Neural cell (in vitro differentiated cells): ENCODE data around the gene ALDH7A1. TPM values are rescaled to one million over a fixed set of nuclear protein-coding genes. Genes with fewer than 3 reads are reported as not detected.

Experiments used
- H2AFZ ChIP-seq: fragments of 200-600, 300-800 bp; sonication (generic), shearing (Covaris generic); 2 replicates; pipeline ENCODE4 v1.6.0; 2014; ENCODE audit warnings: low read depth, mild to moderate bottlenecking, antibody characterized with exemption, low read length, moderate library complexity
- H3F3A ChIP-seq: fragments of 200-600 bp; shearing (Covaris generic); 2 replicates; pipeline ENCODE4 v1.6.1; 2016; ENCODE audit warnings: mild to moderate bottlenecking, moderate library complexity, mixed read lengths, antibody characterized with exemption, low read length; ENCODE audit not compliant: insufficient read depth, poor library complexity, severe bottlenecking
- H3K27ac ChIP-seq: fragments of 200-600, 300-800 bp; sonication (generic), shearing (Covaris generic); 2 replicates; pipeline ENCODE4 v1.5.1; 2014; ENCODE audit warnings: mild to moderate bottlenecking, low read length, moderate library complexity
- H3K27me3 ChIP-seq: fragments of 300-800, 200-600 bp; sonication (generic), shearing (Covaris generic); 2 replicates; pipeline ENCODE4 v1.6.0; 2014; ENCODE audit warnings: mild to moderate bottlenecking, low read depth, low read length, moderate library complexity; ENCODE audit not compliant: insufficient read depth
- H3K36me3 ChIP-seq: fragments of 300-800, 200-600 bp; sonication (generic), shearing (Covaris generic); 2 replicates; pipeline ENCODE4 v1.5.1; 2014; ENCODE audit warnings: mild to moderate bottlenecking, antibody characterized with exemption, low read length, moderate library complexity; ENCODE audit not compliant: insufficient read depth
- H3K4me2 ChIP-seq: fragments of 300-800, 200-600 bp; sonication (generic), shearing (Covaris generic); 2 replicates; pipeline ENCODE4 v1.6.0; 2014; ENCODE audit warnings: mild to moderate bottlenecking, low read length
- H3K4me3 ChIP-seq: fragments of 300-800, 200-600 bp; sonication (generic), shearing (Covaris generic); 2 replicates; pipeline ENCODE4 v1.5.1; 2014; ENCODE audit warnings: mild to moderate bottlenecking, low read length, moderate library complexity
- H3K79me2 ChIP-seq: fragments of 200-600 bp; shearing (Covaris generic); replicated peaks from 2 replicates; pipeline ENCODE4 v1.6.0; 2014; ENCODE audit warnings: mild to moderate bottlenecking, low read length, moderate library complexity; ENCODE audit not compliant: insufficient read depth
- H3K9ac ChIP-seq: fragments of 300-800, 200-600 bp; sonication (generic), shearing (Covaris generic); 2 replicates; pipeline ENCODE4 v1.6.1; 2016; ENCODE audit warnings: mild to moderate bottlenecking, low read length, mixed read lengths
- H3K9me2 ChIP-seq: fragments of 200-600 bp; shearing (Covaris generic); 2 replicates; pipeline ENCODE4 v1.6.1; 2016; ENCODE audit warnings: mild to moderate bottlenecking, low read length, mixed read lengths; ENCODE audit not compliant: insufficient read depth
- H3K9me3 ChIP-seq: fragments of 200-600, 300-800 bp; sonication (generic), shearing (Covaris generic); 2 replicates; pipeline ENCODE4 v1.6.1; 2016; ENCODE audit warnings: mild to moderate bottlenecking, mixed run types, low read length, moderate library complexity, mixed read lengths
- H4K20me1 ChIP-seq: fragments of 200-600 bp; shearing (Covaris generic); 2 replicates; pipeline ENCODE4 v1.6.1; 2016; ENCODE audit warnings: mild to moderate bottlenecking, mixed run types; ENCODE audit not compliant: insufficient read depth
- EP300 ChIP-seq: fragments of 450-650 bp; conservative IDR thresholded peaks from 2 replicates; pipeline ENCODE4 v1.6.1; 2014; ENCODE audit warnings: antibody characterized with exemption, mild to moderate bottlenecking, moderate library complexity; ENCODE audit not compliant: poor library complexity, severe bottlenecking
- EZH2 ChIP-seq: fragments of 200-600, 300-800 bp; shearing (Covaris generic), sonication (generic); IDR thresholded peaks from 2 replicates; pipeline ENCODE4 v1.6.1; 2014; ENCODE audit warnings: antibody characterized with exemption, low read length, borderline replicate concordance, mild to moderate bottlenecking; ENCODE audit not compliant: insufficient read depth, poor library complexity, severe bottlenecking
- MXI1 ChIP-seq: fragments of 450-650 bp; conservative IDR thresholded peaks from 2 replicates; pipeline ENCODE4 v1.6.1; 2014; ENCODE audit warnings: antibody characterized with exemption, mild to moderate bottlenecking; ENCODE audit not compliant: poor library complexity, severe bottlenecking
- POLR2AphosphoS5 ChIP-seq: IDR thresholded peaks from 2 replicates; pipeline ENCODE4 v1.6.1; 2012
- RAD21 ChIP-seq: fragments of 450-650 bp; conservative IDR thresholded peaks from 2 replicates; pipeline ENCODE4 v1.6.1; 2014; ENCODE audit warnings: antibody characterized with exemption, mild to moderate bottlenecking, moderate library complexity
- SMC3 ChIP-seq: fragments of 450-650 bp; conservative IDR thresholded peaks from 2 replicates; pipeline ENCODE4 v1.6.1; 2014; ENCODE audit warnings: antibody characterized with exemption, mild to moderate bottlenecking, moderate library complexity; ENCODE audit not compliant: poor library complexity
- TAF1 ChIP-seq: IDR thresholded peaks from 2 replicates; pipeline ENCODE4 v1.6.1; 2012; ENCODE audit warnings: low read depth
- polyA plus RNA-seq: library from polyadenylated mRNA; depleted of rRNA; stranded (reverse); fragments of >200 nt; gene quantifications from 2 replicates; pipeline ENCODE4 v1.2.3, GENCODE V29; 2014
- TF ChIP-seq, protein P1 (sequence below): IDR thresholded peaks from 2 replicates; pipeline ENCODE4 v1.6.1; 2012; ENCODE audit warnings: borderline replicate concordance
- TF ChIP-seq, protein P2 (sequence below): fragments of 450-650 bp; IDR thresholded peaks from 2 replicates; pipeline ENCODE4 v1.5.1; 2014; ENCODE audit warnings: antibody characterized with exemption, mild to moderate bottlenecking, moderate library complexity; ENCODE audit not compliant: poor library complexity, severe bottlenecking

ALDH7A1 gene
- polyA plus RNA-seq, 1 donor from 2014 or later: 23.4 TPM

DNA sequence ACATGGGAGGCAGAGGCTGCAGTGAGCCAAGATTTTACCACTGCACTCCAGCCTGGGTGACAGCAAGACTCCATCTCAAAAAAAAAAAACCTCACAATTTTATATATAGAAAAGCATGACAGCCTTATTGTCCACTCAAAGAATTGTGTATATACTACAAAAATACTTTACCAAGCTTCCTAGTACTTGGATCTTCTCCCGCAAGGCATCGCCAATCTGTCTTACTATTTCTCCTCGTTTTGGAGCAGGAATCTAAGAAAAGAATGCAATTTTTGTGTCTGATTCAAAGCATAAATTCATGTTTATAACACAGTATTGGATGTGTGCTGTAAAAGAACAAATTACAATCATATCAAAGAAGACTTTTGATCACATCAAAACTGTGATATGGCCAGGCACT is 11.3 kb downstream of the ALDH7A1 start:
- Histone ChIP-seq H2AFZ (no peak overlapping the region), H3K27me3 (no peaks in the 10 kb centered on the region), H3K79me2 (no peaks in the 10 kb centered on the region), H3K4me2 (no peak overlapping the region), H3F3A (no peaks in the 10 kb centered on the region), H4K20me1 (no peaks in the 10 kb centered on the region), H3K9me3 (no peaks in the 10 kb centered on the region), H3K27ac (no peak overlapping the region), H3K9ac (no peak overlapping the region), H3K4me3 (no peak overlapping the region), H3K9me2 (no peaks in the 10 kb centered on the region), H3K36me3 (no peaks in the 10 kb centered on the region)
- TF ChIP-seq POLR2AphosphoS5 (no peak), EP300 (no peak), MXI1 (no peak), TAF1 (no peak), RAD21 (no peak), EZH2 (no peak), SMC3 (no peak)
- TF ChIP-seq, protein P1, sequence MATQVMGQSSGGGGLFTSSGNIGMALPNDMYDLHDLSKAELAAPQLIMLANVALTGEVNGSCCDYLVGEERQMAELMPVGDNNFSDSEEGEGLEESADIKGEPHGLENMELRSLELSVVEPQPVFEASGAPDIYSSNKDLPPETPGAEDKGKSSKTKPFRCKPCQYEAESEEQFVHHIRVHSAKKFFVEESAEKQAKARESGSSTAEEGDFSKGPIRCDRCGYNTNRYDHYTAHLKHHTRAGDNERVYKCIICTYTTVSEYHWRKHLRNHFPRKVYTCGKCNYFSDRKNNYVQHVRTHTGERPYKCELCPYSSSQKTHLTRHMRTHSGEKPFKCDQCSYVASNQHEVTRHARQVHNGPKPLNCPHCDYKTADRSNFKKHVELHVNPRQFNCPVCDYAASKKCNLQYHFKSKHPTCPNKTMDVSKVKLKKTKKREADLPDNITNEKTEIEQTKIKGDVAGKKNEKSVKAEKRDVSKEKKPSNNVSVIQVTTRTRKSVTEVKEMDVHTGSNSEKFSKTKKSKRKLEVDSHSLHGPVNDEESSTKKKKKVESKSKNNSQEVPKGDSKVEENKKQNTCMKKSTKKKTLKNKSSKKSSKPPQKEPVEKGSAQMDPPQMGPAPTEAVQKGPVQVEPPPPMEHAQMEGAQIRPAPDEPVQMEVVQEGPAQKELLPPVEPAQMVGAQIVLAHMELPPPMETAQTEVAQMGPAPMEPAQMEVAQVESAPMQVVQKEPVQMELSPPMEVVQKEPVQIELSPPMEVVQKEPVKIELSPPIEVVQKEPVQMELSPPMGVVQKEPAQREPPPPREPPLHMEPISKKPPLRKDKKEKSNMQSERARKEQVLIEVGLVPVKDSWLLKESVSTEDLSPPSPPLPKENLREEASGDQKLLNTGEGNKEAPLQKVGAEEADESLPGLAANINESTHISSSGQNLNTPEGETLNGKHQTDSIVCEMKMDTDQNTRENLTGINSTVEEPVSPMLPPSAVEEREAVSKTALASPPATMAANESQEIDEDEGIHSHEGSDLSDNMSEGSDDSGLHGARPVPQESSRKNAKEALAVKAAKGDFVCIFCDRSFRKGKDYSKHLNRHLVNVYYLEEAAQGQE: no peak
- TF ChIP-seq, protein P2, sequence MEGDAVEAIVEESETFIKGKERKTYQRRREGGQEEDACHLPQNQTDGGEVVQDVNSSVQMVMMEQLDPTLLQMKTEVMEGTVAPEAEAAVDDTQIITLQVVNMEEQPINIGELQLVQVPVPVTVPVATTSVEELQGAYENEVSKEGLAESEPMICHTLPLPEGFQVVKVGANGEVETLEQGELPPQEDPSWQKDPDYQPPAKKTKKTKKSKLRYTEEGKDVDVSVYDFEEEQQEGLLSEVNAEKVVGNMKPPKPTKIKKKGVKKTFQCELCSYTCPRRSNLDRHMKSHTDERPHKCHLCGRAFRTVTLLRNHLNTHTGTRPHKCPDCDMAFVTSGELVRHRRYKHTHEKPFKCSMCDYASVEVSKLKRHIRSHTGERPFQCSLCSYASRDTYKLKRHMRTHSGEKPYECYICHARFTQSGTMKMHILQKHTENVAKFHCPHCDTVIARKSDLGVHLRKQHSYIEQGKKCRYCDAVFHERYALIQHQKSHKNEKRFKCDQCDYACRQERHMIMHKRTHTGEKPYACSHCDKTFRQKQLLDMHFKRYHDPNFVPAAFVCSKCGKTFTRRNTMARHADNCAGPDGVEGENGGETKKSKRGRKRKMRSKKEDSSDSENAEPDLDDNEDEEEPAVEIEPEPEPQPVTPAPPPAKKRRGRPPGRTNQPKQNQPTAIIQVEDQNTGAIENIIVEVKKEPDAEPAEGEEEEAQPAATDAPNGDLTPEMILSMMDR: no peak

DNA sequence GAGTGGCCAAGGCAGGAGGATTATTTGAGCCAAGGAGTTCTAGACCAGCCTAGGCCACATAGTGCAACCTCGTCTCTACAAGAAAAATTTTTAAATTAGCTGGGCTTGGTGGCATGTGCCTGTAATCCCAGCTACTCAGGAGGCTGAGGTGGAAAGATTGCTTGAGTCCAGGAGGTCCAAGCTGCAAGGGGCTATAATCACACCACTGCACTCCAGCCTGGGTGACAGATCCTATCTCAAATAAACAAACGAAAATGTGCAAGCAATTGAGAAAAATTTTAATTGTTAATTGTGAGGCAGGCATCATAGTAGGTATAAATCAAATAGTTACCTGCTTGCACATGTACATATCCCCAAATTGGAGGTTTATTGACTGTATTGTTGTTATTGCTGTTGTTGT is 15.3 kb downstream of the ALDH7A1 start:
- no peak for TF ChIP-seq POLR2AphosphoS5
- no peak for TF ChIP-seq MXI1
- TF ChIP-seq EZH2: no peak
- TF ChIP-seq RAD21: no peak
- no peak for TF ChIP-seq SMC3
- TF ChIP-seq, protein P1: no peak
- TF ChIP-seq TAF1: no peak
- no peak for TF ChIP-seq EP300
- TF ChIP-seq, protein P2: no peak
- no peak overlapping the region for H3K4me3 ChIP-seq
- no peaks in the 10 kb centered on the region for H3K36me3 ChIP-seq

More for the DNA sequence above, 15.3 kb downstream of the ALDH7A1 start:
- Histone ChIP-seq H4K20me1 (no peaks in the 10 kb centered on the region), H3K9ac (no peak overlapping the region), H3K27ac (no peak overlapping the region), H3K9me2 (no peaks in the 10 kb centered on the region), H3K9me3 (no peaks in the 10 kb centered on the region), H3F3A (no peaks in the 10 kb centered on the region), H2AFZ (no peak overlapping the region), H3K4me2 (no peak overlapping the region), H3K79me2 (no peaks in the 10 kb centered on the region), H3K27me3 (no peaks in the 10 kb centered on the region)
